Stimulated activated CD4-positive, alpha-beta T cell treated with anti-CD3 and anti-CD28 coated beads, Interleukin-2, amount 100 ng/mL, for 48 hours (primary cell): ENCODE measurements around the gene KCNG4.
"Not testable (repeated sequence)": the region's sequence is repeated elsewhere in the genome, so short reads cannot be mapped to it uniquely, and the experiment has no call there.

Experiments used
- DNase-seq, 2 donors: peaks; one replicate each; pipeline ENCODE4 v3.0.0-alpha.2; 2020

The KCNG4 gene

DNA sequence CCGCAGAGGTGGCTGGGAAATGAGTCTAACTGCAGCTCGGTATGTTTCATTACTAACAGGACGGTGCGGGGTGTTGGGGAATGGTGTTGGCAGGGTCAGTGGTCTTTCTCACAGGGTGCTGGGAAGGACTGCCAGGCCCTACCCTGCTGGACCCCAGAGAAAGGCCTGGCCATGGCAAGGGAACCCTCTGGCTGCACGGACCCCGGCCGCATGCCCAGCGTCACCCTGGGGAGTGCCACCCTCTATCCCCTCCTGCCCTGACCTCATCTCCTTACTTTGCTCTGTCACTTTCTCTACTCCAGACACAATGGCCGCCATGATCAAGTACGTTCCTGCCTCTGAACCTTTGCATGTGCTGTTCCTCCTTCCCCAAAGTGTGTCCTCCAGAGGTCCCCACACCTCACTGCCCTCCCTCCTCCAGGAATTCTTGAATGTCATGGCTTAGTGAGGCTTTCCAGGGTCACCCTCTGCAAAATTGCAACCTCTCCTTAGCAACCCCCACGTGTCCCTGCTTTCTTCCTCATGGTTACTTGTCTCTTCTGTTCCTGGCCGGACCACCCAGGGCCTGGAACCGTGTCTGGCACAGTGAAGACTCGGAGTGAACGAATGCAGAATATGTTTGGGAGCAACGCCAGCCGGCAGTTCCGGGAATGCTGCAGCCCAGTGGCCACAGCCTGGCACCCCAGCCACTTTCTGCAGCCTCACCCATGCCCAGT, 33.7 kb downstream of the KCNG4 start:
- no peak for DNase-seq

DNA sequence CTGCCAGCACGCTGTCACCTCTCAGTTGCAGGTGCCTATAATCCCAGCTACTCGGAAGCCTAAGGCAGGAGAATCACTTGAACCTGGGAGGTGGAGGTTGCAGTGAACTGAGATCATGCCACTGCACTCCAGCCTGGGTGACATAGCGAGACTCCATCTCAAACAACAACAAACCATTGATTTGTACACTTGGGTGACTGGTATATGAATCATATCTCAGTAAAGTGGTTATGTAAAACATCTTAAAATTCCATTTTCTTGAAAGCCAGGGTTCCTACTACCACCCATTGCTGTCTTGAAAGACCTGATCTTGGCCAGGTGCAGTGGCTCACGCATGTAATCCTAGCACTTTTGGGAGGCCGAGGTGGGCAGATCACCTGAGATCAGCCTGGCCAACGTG, 34.7 kb downstream of the KCNG4 start:
- not testable (repeated sequence) for DNase-seq

DNA sequence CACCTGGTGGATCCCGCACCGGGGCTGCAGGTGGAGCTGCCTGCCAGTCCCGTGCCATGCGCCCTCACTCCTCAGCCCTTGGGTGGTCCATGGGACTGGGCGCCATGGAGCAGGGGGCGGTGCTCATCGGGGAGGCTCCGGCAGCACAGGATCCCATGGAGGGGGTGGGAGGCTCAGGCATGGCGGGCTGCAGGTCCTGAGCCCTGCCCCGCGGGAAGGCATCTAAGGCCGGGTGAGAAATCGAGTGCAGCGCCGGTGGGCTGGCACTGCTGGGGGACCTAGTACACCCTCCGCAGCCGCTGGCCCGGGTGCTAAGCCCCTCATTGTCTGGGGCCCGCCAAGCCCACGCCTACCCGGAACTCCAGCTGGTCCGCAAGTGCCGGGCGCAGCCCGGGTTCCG, 35.3 kb downstream of the KCNG4 start:
- not testable (repeated sequence) for DNase-seq

DNA sequence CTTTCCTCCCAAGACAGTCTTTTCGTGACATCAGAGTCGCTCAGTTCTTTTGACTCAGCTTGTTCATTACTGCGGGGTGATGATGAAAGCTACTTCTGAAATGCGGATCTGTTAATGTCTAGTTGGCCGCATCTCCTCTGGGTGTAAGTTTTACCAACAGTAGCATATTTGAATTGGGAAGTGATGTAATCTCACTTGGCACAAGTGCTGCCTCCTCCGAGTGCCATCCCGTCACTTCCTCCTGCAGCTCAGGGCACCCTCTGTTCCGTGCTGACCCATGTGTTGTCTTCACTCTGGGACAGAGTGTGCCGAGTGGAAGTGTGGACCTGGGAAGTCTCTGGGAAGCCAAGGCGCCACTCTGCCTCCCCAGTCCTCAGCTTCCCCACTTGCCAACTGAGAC, 40.0 kb downstream of the KCNG4 start:
- DNase-seq = no peak

DNA sequence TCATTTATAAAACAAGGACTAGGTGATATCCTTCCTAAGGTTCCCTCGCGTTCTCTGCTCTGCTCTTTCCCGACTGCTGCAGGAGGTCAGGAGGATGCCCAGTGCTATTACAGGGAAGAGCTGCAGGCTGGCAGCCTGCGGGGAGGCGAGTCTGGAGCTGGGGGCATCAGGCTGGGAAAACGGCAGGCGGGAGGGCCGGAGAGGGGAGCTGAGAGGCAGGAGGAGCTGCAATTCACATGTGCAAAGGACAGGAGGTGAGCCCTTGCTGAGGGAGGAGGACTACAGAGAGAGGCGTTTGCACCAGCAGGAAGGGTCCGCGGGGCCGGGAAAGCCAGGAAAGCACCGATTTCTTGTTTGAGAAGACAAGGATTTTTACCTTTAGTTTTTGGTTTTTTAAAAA, 40.7 kb downstream of the KCNG4 start:
- no peak for DNase-seq

- DNase-seq = no peak
Measured at GRCh38 chr16:84198401-84198800, 41.4 kb downstream of the KCNG4 start.

DNA sequence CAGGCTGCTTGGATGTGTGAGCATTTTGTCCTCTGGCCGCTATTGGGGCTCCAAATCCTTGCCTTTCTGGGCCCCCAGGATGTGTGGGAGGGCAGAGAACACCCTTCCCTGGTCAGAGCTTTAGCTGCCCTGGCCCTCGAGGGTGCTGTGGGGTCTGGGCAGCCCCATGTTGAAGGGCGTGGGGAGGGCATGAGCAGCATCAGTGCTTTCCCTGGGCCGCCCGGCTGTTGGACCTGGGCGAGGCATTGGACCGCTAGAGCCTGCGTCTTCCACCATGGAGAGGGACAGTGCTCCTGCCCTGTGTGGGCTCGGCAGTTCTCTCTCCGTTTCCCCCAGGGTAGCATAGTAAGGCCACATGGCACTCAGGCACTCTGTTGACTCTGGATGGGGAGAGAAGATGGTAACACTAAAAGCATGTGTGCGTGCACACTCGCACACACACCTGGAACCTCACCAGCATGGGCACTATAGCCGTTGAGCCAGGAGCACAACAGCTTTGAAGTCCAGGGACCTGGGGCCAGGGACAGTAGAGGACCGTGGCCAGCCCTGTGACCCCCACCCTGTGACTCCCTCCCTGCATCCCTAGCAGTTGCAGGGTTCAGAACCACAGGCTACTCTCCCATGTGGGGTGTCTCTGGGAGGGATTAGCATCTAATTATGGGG, 42.2 kb downstream of the KCNG4 start:
- no peak for DNase-seq

DNA sequence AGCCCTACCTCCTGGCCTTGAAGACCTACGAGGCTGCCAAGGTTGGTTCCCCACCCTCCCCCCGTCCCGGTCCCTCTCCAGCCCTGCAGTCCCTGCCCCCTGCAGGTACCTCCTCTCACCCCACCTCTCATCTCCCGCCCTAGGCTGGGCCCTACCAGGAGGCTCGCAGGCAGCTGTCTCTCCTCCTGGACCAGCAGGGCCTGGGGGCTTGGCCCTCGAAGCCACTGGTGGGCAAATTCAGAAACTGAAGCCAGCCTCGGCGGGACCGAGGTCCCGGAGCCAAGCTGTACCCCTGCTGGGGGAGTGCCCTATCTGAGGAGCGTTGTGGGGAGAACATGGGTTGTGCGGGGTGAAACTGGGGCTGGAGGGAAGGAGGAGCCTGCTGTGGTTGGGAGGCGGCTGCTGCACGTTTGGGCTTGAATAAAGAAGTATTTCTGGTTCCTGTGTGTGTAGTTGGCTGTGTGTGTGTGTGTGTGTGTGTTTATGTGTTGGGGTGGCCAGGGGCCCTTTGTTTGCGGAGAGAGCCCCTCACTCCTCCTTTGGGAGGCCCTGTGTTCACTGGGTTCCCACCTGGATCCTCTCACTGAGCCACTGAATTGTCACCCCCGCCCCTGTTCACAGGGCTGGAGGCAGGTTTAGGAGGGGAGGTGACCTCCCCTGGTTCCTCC, 43.0 kb downstream of the KCNG4 start:
- no peak for DNase-seq

DNA sequence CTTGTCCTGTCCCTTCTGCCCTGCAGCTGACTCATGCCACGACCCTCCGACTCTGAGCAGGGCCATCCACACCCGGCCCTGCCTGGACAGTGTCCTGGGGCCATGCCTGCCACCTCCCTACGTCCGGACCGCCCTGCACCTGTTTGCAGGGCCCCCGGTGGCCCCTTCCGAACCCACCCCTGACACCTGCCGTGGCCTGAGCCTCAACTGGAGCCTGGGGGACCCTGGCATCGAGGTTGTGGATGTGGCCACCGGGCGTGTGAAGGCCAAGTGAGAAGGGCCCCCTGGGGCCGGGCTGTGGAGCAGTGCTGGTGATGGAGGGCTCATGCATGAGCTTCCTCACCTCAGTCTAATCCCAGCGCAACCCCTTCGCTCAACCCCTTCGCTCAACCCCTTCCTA, 43.7 kb downstream of the KCNG4 start:
- DNase-seq = no peak

DNA sequence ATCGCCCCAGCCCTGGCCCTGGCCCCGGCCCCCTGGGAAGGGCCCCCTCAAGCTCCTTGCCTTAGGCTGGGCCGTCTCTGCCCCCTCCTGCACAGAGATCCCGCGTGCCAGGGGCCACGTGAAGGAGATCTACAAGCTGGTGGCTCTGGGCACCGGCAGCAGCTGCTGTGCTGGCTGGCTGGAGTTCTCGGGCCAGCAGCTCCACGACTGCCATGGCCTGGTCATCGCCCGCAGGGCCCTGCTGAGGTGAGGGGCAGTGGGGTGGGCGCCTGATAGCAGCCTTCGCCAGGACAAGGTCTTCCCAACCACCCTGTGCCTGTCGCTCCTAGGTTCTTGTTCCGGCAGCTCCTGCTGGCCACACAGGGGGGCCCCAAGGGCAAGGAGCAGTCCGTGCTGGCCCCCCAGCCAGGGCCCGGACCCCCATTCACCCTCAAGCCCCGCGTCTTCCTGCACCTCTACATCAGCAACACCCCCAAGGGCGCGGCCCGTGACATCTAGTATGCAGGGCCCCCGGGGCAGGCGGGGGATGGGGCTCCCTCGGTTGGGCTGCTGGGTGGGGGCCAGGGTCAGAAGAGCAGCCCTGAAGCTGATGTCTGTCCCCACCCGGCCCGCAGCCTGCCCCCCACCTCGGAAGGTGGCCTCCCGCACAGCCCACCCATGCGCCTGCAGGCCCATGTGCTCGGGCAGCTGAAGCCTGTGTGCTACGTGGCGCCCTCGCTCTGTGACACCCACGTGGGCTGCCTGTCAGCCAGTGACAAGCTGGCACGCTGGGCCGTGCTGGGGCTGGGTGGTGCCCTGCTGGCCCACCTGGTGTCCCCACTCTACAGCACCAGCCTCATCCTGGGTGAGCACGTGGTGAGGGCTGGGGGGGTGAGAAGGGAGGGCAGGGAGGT, 44.4 kb downstream of the KCNG4 start:
- no peak for DNase-seq

DNA sequence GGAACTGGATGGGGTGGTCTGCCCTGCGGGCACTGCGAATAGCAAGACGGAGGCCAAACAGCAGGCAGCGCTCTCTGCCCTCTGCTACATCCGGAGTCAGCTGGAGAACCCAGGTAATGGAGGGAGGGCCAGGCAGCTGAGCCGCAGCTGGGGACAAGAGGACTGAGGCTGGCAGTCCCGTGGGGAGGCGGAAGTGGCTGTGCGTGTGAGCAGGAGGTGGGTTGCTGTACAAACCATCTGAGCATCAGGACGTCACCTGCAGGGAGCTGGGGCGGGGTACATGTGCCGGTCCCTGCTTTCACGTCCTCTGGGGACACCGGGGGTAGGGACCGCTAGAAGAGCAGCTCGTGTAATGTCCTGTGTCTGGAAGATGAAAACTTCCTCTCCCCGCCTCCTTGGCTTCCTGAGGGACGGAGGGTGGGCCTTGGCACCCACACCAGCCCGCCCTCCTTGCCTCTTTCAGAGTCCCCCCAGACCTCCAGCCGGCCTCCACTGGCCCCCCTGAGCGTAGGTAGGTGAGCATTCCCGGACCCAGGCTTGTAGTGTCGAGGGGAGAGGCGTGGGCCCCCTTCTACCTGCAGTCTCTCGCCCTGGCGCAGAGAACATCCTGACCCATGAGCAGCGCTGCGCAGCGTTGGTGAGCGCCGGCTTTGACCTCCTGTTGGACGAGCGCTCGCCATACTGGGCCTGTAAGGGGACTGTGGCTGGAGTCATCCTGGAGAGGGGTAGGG, 45.2 kb downstream of the KCNG4 start:
- DNase-seq = no peak

DNA sequence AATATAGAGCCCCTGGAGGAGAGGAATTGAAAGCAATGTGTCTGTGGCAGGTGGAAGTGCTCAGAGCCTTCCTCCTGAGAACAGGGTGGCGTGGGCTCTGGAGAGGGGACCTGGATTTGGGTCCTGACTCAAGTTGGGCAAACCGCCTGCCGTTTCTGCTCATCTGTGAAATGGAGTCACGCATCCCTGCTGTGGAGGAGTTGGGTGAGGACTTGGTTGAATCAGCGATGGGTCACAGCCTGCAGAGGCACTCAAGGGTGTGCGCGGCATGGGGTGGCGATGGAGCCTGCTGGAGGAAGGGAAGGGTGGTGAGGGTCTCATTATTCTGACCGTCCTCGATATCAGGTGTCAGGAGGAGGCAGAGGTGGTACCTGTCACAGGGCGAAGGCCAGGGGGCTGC, 45.8 kb downstream of the KCNG4 start:
- no peak for DNase-seq

DNA sequence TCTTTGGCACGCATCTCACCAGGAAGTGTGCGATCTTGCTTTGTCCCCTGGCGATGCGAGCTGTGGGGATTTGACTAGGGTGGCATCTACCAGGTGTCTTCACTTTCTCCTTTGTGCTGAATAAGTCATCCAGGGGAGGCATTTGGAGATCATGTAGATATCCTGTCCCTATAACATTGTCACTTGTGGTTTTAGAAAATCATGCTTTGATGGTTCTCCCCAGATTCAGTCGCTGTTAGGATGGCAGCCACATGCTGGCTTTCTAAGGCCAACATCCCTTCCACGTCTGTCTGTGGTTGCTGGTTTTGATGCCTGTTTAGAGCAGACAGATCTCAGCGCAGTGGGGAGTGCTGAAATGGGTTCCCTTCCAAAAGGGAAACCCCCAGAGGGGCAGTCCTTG, 46.3 kb downstream of the KCNG4 start:
- no peak for DNase-seq

DNA sequence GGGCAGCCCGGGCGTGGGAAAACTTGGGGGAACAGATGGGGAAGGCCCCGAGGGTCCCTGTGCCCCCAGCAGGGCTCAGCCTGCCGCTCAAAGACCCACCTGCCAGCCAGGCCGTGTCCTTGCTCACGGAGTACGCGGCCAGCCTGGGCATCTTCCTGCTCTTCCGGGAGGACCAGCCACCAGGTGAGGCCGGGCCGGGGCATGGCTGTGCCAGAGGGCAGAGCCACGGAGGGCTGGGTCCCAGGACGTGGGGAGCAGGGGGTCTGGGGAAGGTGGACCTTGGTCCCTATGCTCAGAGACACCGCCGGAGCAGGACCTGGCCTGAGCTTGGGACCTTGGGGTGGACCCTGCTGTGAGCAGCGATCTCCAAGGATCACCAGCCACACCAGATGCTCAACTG, 48.3 kb downstream of the KCNG4 start:
- no peak for DNase-seq

GRCh38 chr16:84190731-84191388, 49.0 kb downstream of the KCNG4 start, which contains the start of gene ADAD2:
Gene ADAD2, plus strand, starts transcription at chr16:84191157. Its CDS starts 74 bp downstream, at chr16:84191231.
- no peak for DNase-seq

GRCh38 chr16:84186685-84187437, 53.0 kb downstream of the KCNG4 start, which contains the start of gene TAF1C:
Gene TAF1C, minus strand, starts transcription at chr16:84187057. Its CDS starts 2,069 bp downstream, at chr16:84184988.
- peak; percentile 90 to 95 for DNase-seq

DNA sequence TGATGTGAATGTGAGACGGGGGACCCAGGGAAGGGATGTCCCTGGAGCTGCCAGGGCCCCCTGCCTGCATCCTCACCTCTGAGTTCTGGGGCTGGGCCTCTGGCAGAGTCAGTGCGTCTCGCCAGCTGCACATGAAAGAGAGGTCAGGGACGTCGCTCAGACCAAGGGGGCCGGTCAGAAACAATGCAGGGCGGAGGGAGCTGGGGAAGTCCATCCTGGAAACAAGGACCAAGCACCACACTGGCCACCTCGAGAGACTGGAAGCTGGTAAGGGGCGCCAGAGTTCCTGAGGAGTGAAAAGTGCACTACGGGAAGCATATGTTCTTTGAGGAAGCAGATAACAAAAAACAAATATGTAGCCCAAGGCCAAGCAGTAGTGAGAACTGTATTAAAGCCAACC, 55.0 kb downstream of the KCNG4 start:
- DNase-seq = no peak

DNA sequence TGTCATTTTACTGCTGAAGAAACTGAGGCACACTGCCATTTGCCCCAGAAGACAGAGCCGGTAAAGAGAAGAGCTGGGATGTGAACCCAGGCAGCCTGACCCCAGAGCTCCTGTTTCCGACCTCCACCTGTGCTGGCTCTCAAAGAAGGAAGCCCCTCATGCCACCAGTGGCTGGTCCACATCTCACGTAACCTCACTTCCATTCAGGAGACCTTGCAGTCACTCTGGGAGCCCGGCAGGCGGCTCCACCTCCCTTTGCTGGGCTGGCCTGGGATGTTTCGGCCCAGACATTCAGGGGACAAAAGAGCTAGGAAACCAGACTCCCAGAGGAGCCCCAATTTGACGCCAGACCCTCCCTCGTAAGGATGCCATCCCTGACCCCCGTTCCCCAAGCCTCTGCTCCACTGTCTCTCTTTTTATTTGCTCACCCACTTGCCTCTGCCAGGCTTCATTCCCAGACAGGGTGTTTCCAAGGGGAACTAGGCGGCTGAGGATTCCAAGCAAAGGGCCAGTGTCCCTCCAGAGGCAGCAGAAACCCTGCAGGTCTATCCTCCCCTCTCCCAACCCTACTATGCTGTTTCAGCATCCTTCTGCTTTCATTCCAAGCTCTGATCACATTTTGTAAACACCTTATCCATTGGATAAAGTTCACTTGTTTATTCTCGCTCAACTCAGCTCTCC, 55.8 kb downstream of the KCNG4 start:
- no peak for DNase-seq

GRCh38 chr16:84183572-84183875, 56.3 kb downstream of the KCNG4 start:
- no peak for DNase-seq
